HG03175 (cell line): ENCODE data around the gene ANKDD1A.

ENCODE experiments used
- ATAC-seq: cut with Tn5 transposase; IDR thresholded peaks from one replicate; pipeline ENCODE4 v1.9.1; 2021; ENCODE audit warnings: mild to moderate bottlenecking, moderate library complexity; ENCODE audit not compliant: unreplicated experiment

ANKDD1A gene

DNA sequence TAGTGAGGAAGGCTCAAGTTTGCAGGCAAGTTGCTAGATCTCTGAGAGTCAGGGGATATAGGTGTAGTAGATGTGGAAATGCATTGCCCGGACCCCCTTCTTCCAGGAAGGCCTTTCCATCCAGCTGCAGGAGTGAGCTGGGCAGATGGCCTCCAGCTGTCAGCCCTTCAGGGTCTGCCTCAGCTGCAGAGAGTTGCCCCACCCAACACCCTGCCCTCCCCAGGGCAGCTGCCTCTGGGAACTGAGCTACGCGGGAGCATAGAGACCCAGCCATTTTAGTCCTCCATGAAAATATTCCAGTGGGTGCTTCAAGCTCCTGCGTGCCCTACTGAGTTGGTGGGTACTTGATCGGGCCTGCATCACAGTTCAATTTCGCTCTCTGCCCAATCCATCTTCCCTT, 48.5 kb downstream of the ANKDD1A start:
- ATAC-seq, result no peak

DNA sequence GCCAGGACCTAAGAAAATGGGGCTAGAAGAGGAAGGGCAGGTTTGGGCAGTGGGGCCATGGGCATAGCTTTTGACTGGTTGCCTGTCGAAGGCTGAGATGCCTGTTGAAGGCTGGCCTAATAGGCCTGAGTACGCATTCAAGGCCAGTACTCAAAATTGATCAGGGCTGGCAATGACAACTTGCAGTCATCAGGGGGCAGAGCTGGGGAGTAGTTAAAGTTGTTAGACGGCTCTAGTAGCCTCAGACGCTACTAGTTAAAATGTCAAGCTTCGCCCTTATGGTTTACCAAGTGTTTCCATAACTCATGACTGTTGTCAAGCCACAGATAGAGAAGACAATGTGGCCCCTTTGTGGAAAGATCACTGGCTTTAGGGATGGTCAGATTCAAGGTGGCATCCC, 49.3 kb downstream of the ANKDD1A start:
- ATAC-seq, result no peak

DNA sequence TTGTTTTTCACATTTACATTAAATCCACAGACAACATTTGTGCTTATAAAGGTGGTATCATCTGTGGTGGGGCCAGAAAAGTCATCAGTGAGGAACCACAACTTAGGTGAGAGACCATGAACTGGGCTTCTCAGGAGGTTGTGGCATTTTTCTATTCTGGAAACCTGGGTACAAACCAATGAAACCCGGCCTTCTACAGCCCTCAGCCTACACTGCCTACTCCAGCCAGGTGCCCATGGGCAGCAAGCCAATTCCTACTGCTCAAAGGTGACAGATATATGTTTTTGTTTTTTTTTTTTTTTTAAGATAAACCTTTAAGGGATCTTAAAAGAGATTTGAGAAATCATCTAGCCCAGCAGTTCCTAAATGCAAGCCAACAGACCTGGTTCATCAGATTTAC, 57.7 kb downstream of the ANKDD1A start:
- ATAC-seq, result no peak

DNA sequence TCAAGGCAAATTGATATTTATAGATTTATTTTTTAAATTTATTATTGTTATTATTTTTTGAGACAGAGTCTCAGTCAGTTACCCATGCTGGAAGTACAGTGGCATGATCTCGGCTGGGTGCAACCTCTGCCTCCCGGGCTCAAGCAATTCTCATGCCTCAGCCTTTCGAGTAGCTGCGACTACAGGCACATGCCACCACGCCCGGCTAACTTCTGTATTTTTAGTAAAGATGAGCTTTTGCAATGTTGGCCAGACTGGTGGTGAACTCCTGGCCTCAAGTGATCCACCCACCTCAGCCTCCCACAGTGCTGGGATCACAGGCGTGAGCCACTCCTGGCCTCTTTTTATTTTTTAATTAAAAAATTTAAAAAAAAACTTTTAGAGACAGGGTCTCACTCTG, 59.0 kb downstream of the ANKDD1A start:
- ATAC-seq, result no peak

DNA sequence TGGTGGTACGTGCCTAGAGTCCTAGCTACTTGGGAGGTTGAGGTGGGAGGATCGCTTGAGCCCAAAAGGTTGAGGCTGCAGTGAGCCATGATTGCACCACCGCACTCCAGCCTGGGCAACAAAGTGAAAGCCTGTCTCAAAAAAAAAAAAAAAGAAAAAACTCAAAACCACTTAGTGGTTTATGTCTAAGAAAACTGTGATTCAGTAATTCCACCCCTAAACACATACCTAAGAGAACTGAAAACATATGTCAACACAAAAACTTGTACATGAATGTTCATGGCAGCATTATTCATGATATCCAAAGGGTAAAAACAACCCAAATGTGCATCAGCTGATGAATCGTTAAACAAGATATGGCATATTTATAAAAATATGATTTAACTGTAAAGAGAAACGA, 63.7 kb downstream of the ANKDD1A start:
- ATAC-seq, result no peak

DNA sequence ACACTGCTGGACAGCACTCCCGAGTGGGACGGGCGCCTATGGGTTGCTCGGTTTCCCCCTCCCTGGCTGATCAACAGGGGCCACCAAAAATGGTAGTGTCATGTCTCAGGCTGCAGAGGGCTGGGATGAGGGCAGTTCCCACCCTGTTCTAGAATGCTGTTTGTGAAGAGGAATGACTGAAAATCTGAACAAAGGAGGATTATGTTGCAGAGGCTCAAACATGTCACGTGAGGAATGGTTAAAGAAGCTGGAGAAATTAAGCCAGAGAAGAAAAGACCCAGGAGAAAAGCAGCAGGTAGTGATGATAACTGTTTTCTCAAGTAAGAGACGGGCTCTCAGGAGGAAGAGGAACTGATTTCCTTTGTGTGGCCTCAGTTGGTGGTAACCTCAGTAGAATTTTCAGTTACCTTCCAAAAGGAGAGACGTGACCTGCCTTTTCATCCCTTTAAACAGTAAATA, 67.6 kb downstream of the ANKDD1A start:
- no peak for ATAC-seq

DNA sequence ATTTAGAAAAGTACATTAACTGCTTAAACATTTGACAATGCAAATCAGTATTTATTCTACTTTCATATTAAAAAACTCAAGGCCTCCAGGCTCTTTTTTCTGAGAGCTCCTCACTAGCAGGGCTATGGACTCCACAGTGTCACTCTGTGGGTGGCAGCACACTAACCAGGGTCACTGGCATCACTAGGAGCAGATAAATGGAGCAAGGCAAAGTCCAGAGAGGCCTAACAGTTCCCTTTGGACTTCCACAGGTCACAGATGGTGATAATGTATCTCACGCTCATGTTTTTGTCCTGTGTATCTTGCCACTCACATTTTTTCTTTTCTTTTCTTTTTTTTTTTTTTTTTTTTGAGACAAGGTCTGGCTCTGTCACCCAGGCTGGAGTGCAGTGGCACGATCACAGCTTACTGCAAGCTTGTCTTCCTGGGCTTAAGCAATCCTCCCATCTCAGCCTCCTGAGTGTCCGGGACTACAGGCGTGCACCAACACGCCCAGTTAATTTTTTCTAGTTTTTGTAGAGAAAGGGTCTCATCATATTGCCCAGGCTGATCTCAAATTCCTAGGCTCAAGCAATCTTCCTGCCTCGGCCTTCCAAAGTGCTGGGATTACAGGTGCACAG, 70.2 kb downstream of the ANKDD1A start:
- no peak for ATAC-seq

DNA sequence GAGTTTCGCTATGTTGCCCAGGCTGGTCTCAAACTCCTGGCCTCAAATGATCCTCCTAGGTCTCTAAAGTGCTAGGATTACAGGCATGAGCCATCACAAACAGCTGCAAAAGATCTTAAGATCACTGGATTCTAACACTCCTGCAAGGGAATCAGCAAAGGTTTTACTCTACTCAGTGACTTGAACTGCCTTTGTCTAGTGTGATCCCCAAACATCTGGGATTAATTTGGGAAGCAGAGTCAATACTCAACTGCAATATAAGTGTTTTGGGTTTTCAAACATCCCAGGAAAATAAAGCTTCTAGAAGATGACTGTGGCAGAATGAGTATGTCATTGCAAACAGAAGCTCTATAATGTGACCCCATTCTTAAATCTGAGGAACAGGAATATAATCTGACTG, 70.8 kb downstream of the ANKDD1A start:
- no peak for ATAC-seq

DNA sequence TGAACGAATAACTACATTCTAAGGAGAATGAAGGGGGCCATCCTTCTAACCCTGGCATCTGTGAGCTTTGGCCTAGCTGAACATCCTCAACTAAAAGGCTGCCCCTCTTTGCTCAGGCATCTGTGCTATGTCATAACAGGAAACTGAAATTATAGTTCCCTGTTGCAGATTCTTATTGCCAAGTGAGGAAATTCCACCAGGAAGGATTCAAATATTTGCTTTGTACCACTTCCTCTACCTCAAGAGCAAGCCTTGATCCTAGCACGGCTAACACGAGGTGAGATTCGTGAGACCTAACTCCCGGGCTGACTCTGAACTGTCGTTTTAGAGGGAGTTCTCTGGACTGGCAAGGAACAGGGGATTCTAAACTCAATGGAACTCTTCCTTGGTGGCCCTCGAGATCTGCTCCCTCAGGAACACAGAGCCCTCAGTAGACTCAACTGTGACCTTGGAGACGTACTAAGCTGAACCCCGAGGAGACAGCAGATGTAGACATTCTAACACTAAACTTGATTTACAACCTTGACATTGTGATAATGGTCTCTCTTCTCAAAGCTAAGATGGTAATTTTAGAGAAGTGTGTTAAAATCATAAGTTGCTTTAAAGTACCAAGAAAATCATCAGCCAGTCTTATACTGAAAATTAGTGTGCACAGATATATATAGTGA, 73.8 kb downstream of the ANKDD1A start:
- ATAC-seq, result no peak

DNA sequence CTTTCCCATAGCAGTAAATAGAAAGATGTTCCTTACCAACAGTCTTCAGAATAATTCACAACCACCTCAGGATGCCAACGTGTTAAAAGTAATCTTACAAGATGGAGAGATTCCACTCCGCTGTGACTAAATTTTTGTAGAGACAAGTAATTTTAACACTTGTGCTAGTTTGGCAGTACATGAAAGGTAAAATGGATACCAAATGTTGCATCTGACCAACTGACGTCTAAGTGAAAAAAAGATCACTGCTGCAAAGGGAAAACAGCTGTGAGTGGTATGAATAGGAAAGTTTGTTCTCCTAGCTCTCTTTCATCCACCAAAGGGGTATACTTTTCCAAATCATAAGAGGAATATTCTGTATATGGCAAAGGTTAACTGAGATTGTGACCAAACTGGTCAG, 75.4 kb downstream of the ANKDD1A start:
- ATAC-seq, result no peak

DNA sequence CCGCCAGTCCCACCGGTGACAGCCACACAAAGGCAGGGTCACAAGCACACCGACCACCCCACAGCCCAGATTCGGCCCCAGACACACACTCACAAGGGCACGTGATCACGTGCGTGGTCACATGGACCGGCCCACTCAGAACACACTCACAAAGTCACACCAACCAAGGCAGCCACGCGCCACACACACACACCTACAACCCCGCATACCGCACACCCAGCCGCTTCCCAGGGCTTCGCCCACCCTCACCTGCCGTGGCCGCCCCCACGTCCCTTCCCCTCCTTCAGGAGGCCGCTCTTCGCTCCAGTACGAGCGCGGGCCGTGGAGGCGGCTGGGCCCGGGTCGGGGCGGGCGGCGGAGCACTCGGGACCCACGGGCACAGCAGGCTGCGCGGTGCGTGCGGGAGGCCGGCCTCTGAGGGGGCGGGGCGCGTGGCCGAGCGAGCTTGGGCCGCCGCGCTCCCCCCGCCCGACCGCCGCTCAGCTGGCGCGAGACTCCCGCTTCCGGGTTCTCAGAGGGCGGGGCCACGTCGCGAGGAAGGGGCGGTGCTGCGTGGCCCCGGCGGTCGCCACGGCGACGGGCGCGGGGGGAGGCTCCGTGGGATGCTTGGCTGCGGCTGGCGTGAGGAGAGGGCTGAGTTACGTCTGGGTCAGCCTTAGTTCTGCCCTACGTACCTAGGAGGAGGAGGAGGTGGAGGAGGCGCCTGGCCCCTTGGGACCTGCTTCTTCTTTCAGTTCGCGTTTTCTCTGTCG, 77.9 kb downstream of the ANKDD1A start, which contains the start of gene SPG21:
SPG21 (minus strand) TSS at position 499 of the 752 bp plus-strand sequence. CDS start 6,345 bp downstream, outside the sequence.
- ATAC-seq, result peak; percentile 95

DNA sequence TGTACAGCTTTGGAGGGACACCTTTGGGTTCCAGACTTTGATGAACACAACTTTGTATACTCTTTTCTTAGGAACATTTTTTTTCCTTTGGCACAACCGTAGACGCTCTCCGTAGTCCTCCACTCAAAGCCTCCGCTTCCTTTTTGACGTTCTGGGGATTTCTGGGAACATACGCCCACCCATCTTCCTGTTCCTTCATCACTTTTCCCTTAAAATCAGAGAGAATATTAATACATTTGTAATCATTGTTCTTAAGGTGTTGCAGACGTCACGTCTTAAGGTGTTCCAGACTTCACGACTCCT, 78.4 kb downstream of the ANKDD1A start:
- ATAC-seq, result no peak

DNA sequence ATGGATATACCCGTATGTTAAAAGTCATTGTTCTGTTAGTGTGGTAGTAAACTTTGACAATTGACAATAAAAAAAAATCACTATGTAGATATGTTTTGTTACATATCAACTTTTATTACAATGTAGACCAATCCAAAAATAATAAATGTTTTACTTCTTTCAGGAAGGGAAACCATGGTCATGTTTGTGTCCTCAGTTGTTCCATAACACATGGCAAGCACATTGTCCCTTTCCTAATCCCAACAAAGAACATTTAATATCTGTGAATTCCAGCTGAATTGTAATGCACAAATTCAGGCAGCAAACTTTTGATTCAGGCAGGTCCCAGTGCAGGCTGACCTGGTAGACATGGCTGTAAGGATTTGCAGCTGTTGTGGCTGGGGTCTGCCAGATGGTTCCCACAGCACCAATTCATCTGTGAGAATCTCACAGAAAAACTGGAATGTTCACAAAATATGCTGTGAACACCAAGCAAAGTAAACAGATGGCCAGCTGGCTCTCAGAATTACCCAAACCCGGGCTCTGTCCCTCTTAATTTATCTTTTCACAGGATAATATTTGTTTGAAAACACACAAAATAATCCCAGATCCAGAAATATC, 79.9 kb downstream of the ANKDD1A start:
- no peak for ATAC-seq

DNA sequence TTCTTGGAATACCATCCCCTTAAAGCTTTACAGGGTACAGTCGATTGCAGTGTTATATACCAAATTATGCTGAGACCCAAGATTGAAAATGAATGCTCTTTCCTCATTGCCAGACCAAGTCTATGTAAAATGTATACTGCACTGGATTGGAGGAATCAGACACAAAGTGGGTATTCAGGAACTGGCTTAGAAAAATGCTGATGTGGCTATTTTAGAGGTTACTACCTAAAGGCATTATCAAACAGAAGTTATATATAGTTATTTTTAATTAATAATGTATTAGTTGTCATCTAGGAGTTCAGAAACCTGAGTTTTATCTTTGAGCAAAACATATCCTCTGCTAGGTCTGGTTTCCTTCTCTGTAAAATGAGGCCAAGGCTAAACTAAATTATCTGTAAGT, 81.6 kb downstream of the ANKDD1A start:
- no peak for ATAC-seq

DNA sequence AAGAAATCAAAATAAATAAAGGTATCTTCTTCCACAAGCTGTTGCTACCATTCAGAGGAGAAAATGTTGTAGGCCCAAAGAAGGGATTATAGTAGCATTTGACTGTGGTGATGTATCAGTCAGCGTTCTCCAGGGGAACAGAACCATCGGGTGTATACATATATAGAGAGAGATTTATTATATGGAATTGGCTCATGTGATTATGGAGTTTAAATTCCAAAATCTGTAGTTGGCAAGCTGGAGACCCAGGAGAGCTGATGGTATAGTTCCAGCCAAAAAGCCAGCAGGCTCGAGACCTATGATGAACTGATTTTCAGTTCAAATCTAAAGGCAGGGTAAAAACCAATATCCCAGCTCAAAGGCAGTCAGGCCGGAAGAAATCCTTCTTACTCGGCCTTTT, 85.4 kb downstream of the ANKDD1A start:
- ATAC-seq, result no peak

DNA sequence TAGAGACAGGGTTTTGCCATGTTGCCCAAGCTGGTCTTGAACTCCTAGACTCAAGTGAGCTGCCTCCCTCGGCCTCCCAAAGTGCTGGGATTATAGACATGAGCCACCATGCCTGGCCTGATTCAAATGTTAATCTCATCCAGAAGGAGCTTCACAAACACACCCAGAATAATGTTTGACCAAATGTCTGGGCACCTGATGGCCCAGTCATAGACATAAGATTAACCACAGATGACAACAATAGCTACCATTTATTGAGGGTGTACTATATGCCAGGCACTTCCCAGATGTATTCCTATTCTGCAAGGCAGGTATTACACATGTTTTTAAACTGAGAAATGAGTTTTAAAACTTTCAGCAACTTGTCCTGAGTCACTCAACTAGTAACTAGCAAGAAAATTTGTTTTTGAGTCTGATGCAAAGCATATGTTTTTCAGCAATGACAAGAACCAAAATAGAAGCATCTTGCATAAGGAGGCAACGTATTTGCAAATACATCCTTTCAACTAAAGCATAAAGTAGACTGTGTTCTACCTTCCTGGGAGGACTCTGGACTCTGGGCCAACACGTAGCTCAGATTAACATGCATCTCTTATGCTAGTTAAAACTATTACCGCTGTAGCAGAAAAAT, 86.2 kb downstream of the ANKDD1A start:
- no peak for ATAC-seq

DNA sequence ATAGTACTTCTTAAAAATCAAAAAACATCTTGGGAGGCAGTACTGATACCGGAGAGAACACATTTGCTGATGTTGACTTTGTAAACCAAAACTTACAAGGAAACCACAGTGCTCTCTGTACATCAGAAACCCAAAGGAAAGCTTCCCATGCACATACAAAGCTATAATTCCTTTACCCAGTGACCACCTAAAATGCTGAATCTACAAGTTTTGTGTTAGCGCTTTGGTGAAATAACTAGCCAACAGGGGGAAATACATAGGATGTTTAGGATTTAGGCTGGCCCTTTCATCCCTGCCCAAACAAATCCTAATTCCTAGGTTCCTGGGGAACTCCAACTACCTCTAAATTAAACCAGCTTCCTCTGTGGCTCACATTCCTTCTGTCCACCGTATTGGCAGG, 93.3 kb downstream of the ANKDD1A start:
- ATAC-seq, result no peak

DNA sequence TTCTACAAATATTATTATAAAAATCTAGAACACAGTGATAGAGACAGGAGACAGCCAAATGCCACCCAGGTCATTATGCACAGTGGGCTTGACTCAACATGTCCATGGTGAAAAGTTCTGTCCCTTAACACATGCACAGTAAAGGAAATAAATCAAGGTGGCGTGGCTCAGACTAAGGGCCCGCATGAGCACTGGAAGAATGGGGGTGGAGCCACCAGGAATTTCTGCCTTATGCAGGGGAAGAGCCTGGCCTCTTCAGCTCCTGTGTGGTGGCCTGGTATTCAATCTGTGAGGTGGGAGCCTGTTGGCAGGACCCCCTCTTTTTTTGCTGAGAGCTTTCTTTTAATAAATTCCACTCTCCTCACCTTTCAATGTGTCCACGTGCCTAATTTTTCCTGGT, 95.2 kb downstream of the ANKDD1A start:
- ATAC-seq, result no peak
